Ishikawa (cell line): ENCODE measurements around the gene CNTNAP5.

ENCODE experiments used
- CEBPB ChIP-seq: IDR thresholded peaks from 2 replicates; pipeline ENCODE4 v1.6.1; 2012
- CREB1 ChIP-seq: IDR thresholded peaks from 2 replicates; pipeline ENCODE4 v1.6.1; 2012; ENCODE audit warnings: low read depth
- EGR1 ChIP-seq: IDR thresholded peaks from 2 replicates; pipeline ENCODE4 v1.6.1; 2012
- EP300 ChIP-seq: IDR thresholded peaks from 2 replicates; pipeline ENCODE4 v1.6.1; 2012; ENCODE audit warnings: borderline replicate concordance
- FOXM1 ChIP-seq: IDR thresholded peaks from 2 replicates; pipeline ENCODE4 v1.6.1; 2012; ENCODE audit warnings: low read depth, borderline replicate concordance
- NFIC ChIP-seq: IDR thresholded peaks from 2 replicates; pipeline ENCODE4 v1.6.1; 2012
- RAD21 ChIP-seq: IDR thresholded peaks from 2 replicates; pipeline ENCODE4 v1.6.1; 2012; ENCODE audit warnings: low read depth
- TAF1 ChIP-seq: IDR thresholded peaks from 2 replicates; pipeline ENCODE4 v1.6.1; 2012; ENCODE audit warnings: low read depth, mild to moderate bottlenecking
- TCF12 ChIP-seq: IDR thresholded peaks from 2 replicates; pipeline ENCODE4 v1.6.1; 2012; ENCODE audit warnings: low read depth
- TEAD4 ChIP-seq: IDR thresholded peaks from 2 replicates; pipeline ENCODE4 v1.6.1; 2012
- YY1 ChIP-seq: IDR thresholded peaks from 2 replicates; pipeline ENCODE4 v1.6.1; 2012; ENCODE audit warnings: low read depth
- ZBTB7A ChIP-seq: IDR thresholded peaks from 2 replicates; pipeline ENCODE4 v1.6.1; 2012; ENCODE audit warnings: low read depth
- TF ChIP-seq, protein P1 (sequence below): IDR thresholded peaks from 2 replicates; pipeline ENCODE4 v1.6.1; 2012
- TF ChIP-seq, protein P2 (sequence below): IDR thresholded peaks from 2 replicates; pipeline ENCODE4 v1.6.1; 2012
- TF ChIP-seq, protein P3 (sequence below): IDR thresholded peaks from 2 replicates; pipeline ENCODE4 v1.6.1; 2012; ENCODE audit warnings: low read depth, mild to moderate bottlenecking

The CNTNAP5 gene

DNA sequence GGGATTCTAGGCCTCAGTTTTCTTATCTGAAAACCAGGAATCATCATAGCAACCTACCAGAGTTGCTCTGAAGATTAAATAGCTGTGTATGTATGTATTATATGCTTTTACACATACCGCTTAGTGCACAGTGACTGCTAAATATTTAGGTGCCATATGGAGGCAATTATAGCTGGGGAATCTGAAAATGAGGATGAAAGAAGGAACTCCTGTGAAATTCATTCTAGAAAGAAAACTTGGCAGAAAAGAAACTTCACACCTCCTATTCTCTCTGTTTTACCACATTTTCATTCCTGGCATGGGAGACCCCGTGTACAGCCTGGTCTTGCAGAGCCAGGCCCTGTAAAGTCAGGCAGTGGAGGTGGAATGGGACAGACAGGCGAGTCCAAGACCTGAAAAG lies 862.4 kb downstream of the CNTNAP5 start:
- TF ChIP-seq YY1 (no peak), CREB1 (no peak), TEAD4 (no peak), TAF1 (no peak), TCF12 (no peak), FOXM1 (no peak), EP300 (no peak), EGR1 (no peak), RAD21 (no peak), NFIC (no peak)
- TF ChIP-seq, protein P1, sequence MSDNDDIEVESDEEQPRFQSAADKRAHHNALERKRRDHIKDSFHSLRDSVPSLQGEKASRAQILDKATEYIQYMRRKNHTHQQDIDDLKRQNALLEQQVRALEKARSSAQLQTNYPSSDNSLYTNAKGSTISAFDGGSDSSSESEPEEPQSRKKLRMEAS = no peak
- TF ChIP-seq, protein P2, sequence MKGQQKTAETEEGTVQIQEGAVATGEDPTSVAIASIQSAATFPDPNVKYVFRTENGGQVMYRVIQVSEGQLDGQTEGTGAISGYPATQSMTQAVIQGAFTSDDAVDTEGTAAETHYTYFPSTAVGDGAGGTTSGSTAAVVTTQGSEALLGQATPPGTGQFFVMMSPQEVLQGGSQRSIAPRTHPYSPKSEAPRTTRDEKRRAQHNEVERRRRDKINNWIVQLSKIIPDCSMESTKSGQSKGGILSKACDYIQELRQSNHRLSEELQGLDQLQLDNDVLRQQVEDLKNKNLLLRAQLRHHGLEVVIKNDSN = no peak

DNA sequence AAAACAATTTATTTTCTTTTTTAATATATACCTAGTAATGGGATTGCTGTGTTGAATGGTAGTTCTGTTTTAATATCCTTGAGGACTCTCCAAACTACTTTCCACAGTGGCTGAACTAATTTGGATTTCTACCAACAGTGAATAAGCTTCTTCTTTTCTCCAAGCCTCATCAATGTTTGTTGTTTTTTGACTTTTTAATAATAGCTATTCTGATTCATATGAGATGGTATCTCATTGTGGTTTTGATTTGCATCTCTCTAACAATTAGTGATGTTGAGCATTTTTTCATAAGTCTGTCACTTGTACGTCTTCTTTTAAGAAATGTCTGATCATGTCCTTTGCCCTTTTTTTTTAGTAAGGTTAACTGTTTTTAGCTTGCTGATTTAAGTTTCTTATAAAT lies 863.3 kb downstream of the CNTNAP5 start:
- TF ChIP-seq TEAD4 (no peak), CREB1 (no peak), TAF1 (no peak), NFIC (no peak), TCF12 (no peak), YY1 (no peak)

DNA sequence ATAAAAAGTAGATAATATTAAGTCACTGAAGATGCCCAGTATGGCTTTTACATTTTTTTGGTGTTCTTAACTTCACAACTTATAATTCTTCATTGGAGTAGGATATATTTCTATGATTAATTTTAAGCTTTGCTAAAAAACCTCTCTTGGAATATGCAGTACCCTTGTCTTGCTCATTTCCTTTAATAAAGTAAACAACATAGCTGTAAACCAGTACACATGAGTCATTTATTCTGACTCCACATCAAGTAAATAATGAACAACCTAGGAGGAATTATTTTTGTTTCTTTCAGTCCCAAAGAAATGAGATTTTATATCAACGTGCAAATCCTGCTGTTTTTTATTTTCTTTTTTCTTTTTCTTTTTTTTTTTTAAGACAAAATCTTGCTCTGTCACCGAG lies 869.1 kb downstream of the CNTNAP5 start:
- TF ChIP-seq, protein P3, sequence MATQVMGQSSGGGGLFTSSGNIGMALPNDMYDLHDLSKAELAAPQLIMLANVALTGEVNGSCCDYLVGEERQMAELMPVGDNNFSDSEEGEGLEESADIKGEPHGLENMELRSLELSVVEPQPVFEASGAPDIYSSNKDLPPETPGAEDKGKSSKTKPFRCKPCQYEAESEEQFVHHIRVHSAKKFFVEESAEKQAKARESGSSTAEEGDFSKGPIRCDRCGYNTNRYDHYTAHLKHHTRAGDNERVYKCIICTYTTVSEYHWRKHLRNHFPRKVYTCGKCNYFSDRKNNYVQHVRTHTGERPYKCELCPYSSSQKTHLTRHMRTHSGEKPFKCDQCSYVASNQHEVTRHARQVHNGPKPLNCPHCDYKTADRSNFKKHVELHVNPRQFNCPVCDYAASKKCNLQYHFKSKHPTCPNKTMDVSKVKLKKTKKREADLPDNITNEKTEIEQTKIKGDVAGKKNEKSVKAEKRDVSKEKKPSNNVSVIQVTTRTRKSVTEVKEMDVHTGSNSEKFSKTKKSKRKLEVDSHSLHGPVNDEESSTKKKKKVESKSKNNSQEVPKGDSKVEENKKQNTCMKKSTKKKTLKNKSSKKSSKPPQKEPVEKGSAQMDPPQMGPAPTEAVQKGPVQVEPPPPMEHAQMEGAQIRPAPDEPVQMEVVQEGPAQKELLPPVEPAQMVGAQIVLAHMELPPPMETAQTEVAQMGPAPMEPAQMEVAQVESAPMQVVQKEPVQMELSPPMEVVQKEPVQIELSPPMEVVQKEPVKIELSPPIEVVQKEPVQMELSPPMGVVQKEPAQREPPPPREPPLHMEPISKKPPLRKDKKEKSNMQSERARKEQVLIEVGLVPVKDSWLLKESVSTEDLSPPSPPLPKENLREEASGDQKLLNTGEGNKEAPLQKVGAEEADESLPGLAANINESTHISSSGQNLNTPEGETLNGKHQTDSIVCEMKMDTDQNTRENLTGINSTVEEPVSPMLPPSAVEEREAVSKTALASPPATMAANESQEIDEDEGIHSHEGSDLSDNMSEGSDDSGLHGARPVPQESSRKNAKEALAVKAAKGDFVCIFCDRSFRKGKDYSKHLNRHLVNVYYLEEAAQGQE = no peak
- TF ChIP-seq NFIC (no peak), RAD21 (no peak), EGR1 (no peak), FOXM1 (no peak), YY1 (no peak), ZBTB7A (no peak), EP300 (no peak), TCF12 (no peak), TAF1 (no peak)
- TF ChIP-seq, protein P2 = no peak
- TF ChIP-seq, protein P1 = no peak

DNA sequence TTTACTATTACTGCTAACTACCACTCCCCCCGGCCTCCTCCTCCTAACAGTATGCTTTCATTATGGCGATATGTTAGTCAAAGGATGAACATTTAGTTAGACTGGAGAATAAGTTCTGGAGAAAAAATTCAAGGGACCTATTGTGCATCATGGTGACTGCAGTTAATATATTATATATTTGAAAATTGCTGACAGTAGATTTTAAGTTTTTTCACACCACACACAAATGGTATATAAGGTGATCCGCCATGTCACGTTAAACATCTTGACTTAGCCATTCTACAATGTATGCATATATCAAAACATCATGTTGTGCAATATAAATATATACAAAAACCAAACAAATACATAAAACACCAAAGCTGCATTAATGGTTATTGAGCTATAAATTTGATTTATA lies 873.7 kb downstream of the CNTNAP5 start:
- TF ChIP-seq TCF12 (no peak), TEAD4 (no peak), CEBPB (no peak), NFIC (no peak), CREB1 (no peak), ZBTB7A (no peak), RAD21 (no peak), YY1 (no peak), EGR1 (no peak)
- TF ChIP-seq, protein P1 = no peak
- TF ChIP-seq, protein P3 = no peak

DNA sequence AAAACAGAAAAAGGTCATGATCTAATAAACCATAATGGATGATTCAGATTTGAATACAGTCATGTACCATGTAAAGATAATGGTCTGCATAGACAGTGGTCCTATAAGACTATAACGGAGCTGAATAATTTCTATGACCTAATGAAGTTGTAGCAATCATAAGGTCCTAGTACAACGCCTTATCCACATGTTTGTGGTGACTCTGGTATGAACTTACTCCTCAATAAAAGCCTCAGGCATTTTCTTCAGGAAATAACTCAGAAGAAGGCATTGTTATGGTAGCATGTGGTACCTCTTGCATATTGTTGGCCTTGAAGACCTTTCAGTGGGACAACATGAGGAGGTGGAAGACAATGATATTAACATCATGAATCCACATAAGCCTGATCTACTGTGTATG lies 883.3 kb downstream of the CNTNAP5 start:
- TF ChIP-seq EP300 = no peak
- TF ChIP-seq, protein P1 = no peak

DNA sequence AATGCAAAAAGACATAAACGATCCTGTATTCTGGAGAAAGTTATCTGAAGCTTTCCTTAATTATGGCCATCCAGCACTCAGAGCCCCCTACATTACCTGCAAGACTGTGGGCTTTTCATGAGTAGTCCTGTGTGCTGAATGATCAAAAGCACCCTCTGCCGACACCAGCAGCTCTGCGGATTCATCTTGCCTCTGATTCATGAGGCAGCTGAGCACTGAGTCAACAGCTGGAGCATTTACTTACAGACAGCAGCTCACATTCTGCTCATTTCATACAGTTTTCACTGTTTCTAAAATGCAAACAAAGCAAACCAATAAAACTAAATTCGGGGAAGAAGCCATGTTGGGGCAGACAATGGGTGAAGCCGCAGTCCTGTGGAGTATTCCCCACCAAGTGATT lies 886.5 kb downstream of the CNTNAP5 start:
- TF ChIP-seq, protein P2 = no peak
- TF ChIP-seq, protein P3 = no peak
- no peak for TF ChIP-seq EP300
- no peak for TF ChIP-seq TEAD4
- TF ChIP-seq NFIC = no peak
- no peak for TF ChIP-seq YY1
- no peak for TF ChIP-seq CREB1
- no peak for TF ChIP-seq CEBPB
- no peak for TF ChIP-seq RAD21
- TF ChIP-seq EGR1 = no peak
- no peak for TF ChIP-seq TCF12
- no peak for TF ChIP-seq TAF1
- no peak for TF ChIP-seq ZBTB7A
- TF ChIP-seq, protein P1 = no peak
- no peak for TF ChIP-seq FOXM1
